GM12892 (cell line): ENCODE measurements around the gene CCDC57.

Source experiments
- POLR2A ChIP-seq: IDR thresholded peaks from 2 replicates; pipeline ENCODE4 v1.6.1; 2011; ENCODE audit warnings: low read depth, low read length, control low read depth
- POLR2AphosphoS5 ChIP-seq: IDR thresholded peaks from 2 replicates; pipeline ENCODE4 v1.6.1; 2011; ENCODE audit warnings: low read depth, low read length, control low read depth
- TAF1 ChIP-seq: IDR thresholded peaks from 2 replicates; pipeline ENCODE4 v1.6.1; 2011; ENCODE audit warnings: low read depth, mild to moderate bottlenecking, control low read depth, low read length, borderline replicate concordance

GRCh38 chr17:82184761-82185160 lies 27.9 kb downstream of the CCDC57 start:
- no peak for TF ChIP-seq POLR2AphosphoS5
- no peak for TF ChIP-seq POLR2A
- TF ChIP-seq TAF1: no peak
